Germinal center (tissue), 1 donor: ENCODE data around the gene SEMA6A.

Source experiments
- DNase-seq: peaks from one replicate; pipeline ENCODE4 v3.0.0; 2012; ENCODE audit warnings: mixed read lengths, low spot score

SEMA6A gene

GRCh38 chr5:116495786-116496357 is 78.8 kb downstream of the SEMA6A start:
- DNase-seq = no peak

GRCh38 chr5:116494784-116495450 is 79.7 kb downstream of the SEMA6A start:
- no peak for DNase-seq

DNA sequence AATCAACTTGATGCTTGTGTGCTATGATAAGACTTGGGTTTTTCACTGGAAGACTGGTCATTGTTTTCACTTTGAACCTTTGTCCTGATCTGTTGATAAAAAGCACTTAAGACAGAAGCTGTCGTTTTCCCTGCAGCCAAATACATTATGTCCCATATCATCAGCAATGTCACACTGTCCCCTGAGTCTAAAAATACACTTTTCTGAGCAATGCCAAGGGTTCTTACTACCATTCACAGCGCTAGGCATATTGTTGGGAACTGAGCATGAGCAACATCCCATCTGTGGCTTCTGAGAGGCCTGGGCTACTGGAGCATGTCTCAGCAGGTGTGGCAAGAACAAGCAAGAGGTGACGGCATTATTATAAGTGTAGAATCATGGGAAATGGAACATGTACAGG is 81.8 kb downstream of the SEMA6A start:
- DNase-seq = no peak

DNA sequence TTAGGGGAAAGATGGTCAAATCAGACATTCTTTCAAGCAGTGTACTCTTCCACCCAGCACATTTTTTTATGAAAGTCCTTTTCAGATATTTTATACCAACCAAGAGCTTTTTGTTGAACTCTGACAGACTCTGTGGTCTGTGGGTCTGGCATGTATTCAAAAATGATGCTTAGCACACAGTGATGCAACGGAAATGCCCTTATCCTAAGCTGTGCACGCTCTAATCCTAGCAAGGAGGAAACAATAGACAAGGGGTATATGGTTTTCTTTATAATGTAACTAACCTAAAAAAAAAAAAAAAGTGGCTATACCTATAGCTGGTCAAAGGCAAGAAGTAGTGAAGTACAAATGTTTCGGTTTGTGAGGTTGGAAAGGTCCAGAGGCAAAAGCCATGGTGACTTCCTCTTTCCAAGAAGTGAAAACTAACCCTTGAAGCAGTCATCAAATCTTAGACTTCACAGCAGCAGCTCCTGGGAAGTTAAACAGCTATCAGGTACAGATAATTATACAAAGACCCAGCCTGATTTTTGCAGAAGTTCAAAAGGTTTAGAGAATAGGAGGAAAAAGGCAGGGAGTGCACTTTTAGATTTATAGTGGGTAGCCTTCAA is 82.5 kb downstream of the SEMA6A start:
- DNase-seq = no peak

DNA sequence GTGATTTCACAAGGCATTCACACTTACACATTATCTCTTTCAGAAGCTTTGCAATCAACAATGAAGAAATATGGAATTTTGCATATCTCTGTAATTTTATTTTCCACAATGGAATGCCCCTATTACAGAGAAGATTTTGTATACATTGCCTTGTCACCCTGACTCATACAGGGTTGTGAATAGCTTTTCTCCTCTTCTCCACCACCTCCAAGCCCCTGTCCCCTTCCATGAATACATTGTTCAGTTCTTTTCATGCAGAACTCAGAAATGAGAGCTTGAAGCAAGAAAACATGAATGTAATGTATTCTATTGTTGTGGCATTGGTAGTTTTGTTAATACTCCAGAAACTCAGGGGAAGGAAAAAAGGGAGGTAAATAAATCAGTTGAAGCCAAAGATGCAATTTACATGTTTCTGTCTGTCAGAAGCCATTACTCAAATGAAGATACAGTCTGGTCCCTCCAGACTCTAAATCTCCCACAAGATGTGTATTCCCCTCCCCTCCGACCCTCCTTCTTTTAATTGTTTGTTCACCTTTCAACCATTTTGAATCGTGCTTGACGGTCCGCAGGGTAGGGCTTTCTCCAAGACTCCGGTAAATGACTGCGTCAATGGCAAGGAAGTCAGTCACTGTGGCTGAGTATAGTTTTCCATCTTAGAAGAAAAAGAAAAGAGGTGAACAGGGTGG is 86.1 kb downstream of the SEMA6A start:
- no peak for DNase-seq

GRCh38 chr5:116487045-116487444 is 87.6 kb downstream of the SEMA6A start:
- no peak for DNase-seq

- DNase-seq = no peak
Observed at GRCh38 chr5:116486588-116486987, 88.0 kb downstream of the SEMA6A start.

DNA sequence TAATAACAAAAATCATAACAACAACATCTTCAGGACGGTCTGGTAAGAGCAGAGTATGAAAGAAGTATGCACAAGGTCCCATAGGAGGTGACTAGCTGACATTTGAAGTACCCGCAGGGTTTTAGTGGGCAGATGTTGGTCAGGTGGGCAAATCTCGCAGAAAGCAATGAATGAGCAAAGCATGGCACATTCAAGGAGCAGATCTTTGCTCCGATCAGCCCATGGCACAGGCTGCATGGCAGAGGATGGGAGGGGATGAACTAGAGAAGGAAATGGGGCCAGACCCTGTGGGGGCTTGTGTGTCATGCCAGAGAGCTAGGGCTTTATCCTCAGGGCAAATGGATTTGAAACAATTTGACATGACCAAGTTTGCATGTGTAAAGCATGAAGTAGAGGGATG is 90.0 kb downstream of the SEMA6A start:
- no peak for DNase-seq

GRCh38 chr5:116482394-116482793 is 92.2 kb downstream of the SEMA6A start:
- DNase-seq = no peak

GRCh38 chr5:116480894-116481510 is 93.6 kb downstream of the SEMA6A start:
- no peak for DNase-seq

DNA sequence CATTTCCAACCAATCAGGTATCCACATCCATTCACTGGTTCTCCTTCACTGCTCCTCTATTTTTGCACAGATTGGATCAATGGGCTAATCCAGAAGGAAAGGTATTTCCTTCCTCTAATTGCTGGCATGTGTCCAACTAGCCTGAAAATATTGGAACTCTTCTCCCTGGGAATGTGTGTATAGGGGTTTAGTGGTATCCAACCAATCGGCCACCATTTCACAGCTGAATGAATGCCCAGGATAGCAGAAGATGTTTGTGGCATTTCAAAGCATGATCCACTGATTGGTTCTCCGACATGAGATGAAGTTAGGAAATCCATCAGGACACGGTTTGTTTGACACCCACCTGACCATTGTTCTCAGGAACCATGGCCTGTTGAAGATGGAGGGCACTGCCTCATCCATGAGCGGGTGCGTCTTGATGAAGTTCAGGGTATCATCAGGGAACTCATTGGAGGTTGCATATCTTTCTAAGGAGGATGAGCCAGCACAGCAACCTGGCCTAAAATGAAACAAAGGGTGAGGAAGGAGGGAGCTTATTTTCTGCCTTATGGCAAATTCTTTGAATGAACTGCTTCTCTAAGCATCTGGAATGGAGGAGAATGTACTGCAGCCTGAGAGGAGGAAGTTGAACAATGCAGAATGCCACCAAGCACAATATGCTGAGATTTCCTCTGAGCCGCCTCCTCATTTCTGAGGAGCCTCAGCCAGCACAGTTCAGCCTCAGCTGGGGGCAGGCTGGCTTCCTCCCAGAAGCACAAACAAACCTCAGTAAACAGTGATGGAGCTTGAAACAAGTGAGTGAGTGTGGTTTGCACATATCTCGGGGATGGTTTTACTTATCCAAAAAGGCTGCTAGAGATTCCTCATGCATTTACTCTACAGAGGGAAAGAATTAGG is 94.6 kb downstream of the SEMA6A start:
- no peak for DNase-seq

DNA sequence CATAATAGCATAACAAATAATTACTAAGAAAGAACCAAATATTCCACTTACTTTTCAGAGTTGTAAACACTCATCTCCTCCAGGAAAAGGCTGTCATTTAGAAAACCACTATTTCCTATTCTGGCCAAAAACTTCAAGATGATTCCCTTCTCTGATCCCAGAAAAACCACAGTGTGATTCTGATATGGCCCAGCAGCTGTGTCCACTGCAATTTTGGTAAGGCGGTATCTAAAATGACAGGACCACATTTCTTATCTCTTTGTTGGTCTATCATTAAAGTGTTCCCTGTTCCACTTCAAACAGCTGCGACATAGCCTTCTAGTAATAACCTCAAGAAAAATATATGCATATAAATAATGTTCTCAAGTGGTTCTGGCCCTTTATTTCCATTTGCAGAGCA is 96.1 kb downstream of the SEMA6A start:
- DNase-seq = no peak

- DNase-seq = no peak
Observed at GRCh38 chr5:116476897-116477537, 97.6 kb downstream of the SEMA6A start.

GRCh38 chr5:116475338-116475737 is 99.3 kb downstream of the SEMA6A start:
- DNase-seq = no peak

DNA sequence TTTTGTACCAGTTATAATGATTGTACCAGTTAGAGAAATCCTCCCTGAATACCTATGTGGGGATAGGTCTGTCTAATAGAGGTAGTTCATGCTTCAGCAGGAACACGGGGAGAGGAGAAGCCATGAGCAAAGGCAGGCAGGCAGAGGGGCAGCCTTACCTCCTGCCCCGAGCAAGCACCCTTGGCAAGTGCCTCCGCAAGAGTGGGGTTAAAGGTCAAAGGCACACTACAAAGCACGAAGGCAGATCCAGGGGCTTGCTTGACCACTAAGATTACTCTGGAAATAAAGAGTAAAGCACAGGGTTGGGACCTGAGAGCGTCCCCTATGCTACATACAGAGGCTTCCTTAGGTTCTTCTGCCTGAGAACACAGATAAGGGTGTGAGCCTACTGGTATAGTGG is 100.9 kb downstream of the SEMA6A start:
- DNase-seq = no peak

GRCh38 chr5:116472274-116472673 is 102.3 kb downstream of the SEMA6A start:
- DNase-seq = no peak

DNA sequence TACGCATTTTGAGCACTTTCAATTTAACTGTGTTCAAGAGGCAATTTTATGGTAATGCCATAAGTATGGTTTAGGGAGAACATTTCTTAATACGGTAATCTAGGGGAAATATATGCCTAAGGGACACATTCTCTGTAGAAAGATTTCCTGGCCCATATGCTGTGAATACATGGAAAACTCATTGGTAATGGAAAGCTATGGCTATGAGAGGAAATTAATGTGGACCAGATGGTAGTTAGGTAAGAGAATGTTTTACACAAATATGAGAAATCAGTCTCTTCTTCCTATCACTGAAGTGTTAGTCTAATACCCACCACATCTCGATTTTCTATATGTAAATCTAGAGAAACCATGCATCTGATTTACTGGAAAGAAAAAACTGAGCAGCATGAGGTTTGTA is 105.0 kb downstream of the SEMA6A start:
- DNase-seq = no peak

DNA sequence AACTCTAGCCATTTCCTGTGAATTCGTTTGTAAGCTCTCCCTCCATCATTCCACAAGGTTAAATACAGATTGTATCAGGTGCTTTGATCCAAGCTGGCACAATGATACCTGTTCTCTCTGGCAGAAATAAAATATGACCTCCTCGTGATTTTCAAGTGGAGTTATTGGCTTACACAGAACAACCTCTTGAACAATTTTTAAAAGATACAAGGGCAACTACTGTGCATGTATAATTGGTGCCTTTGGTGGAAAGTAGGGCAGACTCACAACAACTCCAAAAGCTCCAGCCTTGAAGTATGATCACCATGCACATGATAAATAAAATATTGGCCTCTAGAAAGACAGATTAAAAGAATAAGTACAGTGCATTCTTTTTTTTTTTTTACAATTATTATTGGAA is 106.0 kb downstream of the SEMA6A start:
- DNase-seq = no peak

GRCh38 chr5:116467465-116467843 is 107.2 kb downstream of the SEMA6A start:
- DNase-seq = no peak

DNA sequence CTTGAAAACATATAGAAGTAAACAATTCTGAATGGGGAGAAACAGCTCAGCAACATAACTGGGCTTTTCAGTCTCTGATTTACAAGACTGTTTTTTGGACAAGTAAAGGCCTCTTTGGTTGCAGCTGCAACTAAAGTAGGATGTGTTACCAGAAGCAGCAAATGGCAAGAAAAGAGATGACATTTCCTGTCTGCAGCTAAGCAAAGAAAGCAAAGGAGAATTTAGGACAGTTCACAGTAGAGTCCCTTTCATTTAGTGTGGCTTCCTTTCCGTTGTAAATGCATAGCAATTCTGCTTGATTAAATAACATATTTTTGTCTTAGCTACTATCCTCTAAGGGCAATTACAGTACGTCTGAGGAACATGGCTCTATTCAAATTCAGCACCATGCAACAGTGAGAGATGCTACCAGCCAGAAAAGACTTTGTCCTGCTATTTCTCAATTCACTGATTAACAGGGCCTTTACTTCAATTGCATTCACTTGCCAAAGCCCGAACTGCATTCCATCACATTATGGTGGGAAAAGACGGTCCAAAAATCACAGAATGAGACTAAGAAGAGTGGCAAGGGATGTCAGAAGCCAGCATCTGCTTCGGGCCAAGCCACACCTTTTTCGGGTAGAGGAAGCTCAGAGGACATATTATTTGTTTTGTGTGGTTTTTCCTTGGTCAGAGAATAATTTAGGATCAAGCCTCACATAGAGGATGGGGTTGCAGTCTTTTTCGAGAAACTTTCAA is 107.7 kb downstream of the SEMA6A start:
- no peak for DNase-seq

DNA sequence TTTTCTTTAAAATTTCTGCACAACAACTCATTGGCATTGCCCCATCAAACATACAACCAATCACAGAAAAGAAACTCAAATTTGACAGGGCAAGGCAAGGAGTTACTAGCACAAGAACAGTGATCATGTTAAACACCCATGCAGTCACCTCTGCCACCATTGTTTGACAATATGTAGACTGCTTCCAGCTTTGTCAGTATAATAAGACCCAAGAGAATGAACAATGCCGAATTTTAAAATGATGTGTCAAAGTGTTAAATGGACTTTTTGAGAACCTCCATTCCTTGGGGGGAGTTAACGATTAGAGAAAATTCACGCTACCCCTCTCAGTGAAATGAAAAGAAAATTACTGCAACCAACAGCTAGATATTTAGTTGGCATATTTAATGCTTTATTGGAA is 109.2 kb downstream of the SEMA6A start:
- no peak for DNase-seq
